HepG2 (cell line): Measurements from ENCODE around the gene OPTN. TPM values are rescaled to one million over a fixed set of nuclear protein-coding genes. Genes with fewer than 3 reads are reported as not detected.

ENCODE experiments used
- FIP1L1 ChIP-seq: fragments of 200-400 bp; formaldehyde crosslinking; IDR thresholded peaks from 2 replicates; pipeline ENCODE4 v1.6.1; 2018; ENCODE audit warnings: low read depth, mild to moderate bottlenecking, low read length, moderate library complexity, borderline replicate concordance; ENCODE audit not compliant: insufficient read depth
- GTF2F1 ChIP-seq: fragments of 150-350 bp; IDR thresholded peaks from 2 replicates; pipeline ENCODE4 v1.6.1; 2014; ENCODE audit warnings: low read length
- MAFG ChIP-seq: sonication (generic); formaldehyde crosslinking; IDR thresholded peaks from 2 replicates; pipeline ENCODE4 v1.5.1; 2020; ENCODE audit warnings: mild to moderate bottlenecking, missing genetic modification reagents
- MIER2 ChIP-seq: IDR thresholded peaks from 2 replicates; pipeline ENCODE4 v1.6.1; 2016; ENCODE audit warnings: missing biosample characterization, missing genetic modification reagents
- MYPOP ChIP-seq: sonication (generic); formaldehyde crosslinking; IDR thresholded peaks from 2 replicates; pipeline ENCODE4 v1.8.1; 2023; ENCODE audit warnings: mild to moderate bottlenecking, moderate library complexity, missing genetic modification reagents
- NFE2L1 ChIP-seq: sonication (generic); formaldehyde crosslinking; IDR thresholded peaks from 2 replicates; pipeline ENCODE4 v1.4.0; 2020; ENCODE audit warnings: missing genetic modification reagents, mild to moderate bottlenecking, borderline replicate concordance
- NFIC ChIP-seq: IDR thresholded peaks from 2 replicates; pipeline ENCODE4 v1.6.1; 2012; ENCODE audit warnings: mild to moderate bottlenecking, low read length, inconsistent platforms
- NONO ChIP-seq, 2 experiments: fragments of 450-650 bp in 1 of 2; sonication (generic) in 1 of 2; formaldehyde crosslinking in 1 of 2; IDR thresholded peaks in 1 of 2; conservative IDR thresholded peaks in 1 of 2; 2 replicates each; pipeline versions ENCODE4 v1.6.1 to v1.8.0; 2017 to 2022; ENCODE audit warnings: mild to moderate bottlenecking in 1 of 2, missing genetic modification reagents in 1 of 2, moderate library complexity in 1 of 2
- ZBTB26 ChIP-seq: IDR thresholded peaks from 2 replicates; pipeline ENCODE4 v1.6.1; 2016; ENCODE audit warnings: missing compliant biosample characterization, missing genetic modification reagents, borderline replicate concordance
- ZNF251 ChIP-seq: sonication (generic); formaldehyde crosslinking; IDR thresholded peaks from 2 replicates; pipeline ENCODE4 v1.9.0; 2021; ENCODE audit warnings: mild to moderate bottlenecking, missing genetic modification reagents
- ZNF451 ChIP-seq: sonication (generic); formaldehyde crosslinking; IDR thresholded peaks from 2 replicates; pipeline ENCODE4 v1.5.0; 2020; ENCODE audit warnings: mild to moderate bottlenecking, missing genetic modification reagents
- ZNF501 ChIP-seq: sonication (generic); formaldehyde crosslinking; IDR thresholded peaks from 2 replicates; pipeline ENCODE4 v1.5.1; 2020; ENCODE audit warnings: mild to moderate bottlenecking, moderate library complexity, missing genetic modification reagents
- ZNF580 ChIP-seq: IDR thresholded peaks from 2 replicates; pipeline ENCODE4 v1.6.1; 2016; ENCODE audit warnings: low read depth, borderline replicate concordance
- ZNF660 ChIP-seq: sonication (generic); formaldehyde crosslinking; IDR thresholded peaks from 2 replicates; pipeline ENCODE4 v1.5.1; 2020; ENCODE audit warnings: mild to moderate bottlenecking, low read depth, missing genetic modification reagents, borderline replicate concordance
- ZNF720 ChIP-seq: sonication (generic); formaldehyde crosslinking; IDR thresholded peaks from 2 replicates; pipeline ENCODE4 v1.4.0; 2020; ENCODE audit warnings: missing genetic modification reagents
- polyA plus RNA-seq, 8 experiments: library from polyadenylated mRNA; depleted of rRNA in 3 of 8; stranded (reverse) in 7 of 8; unstranded in 1 of 8; fragments of >200 nt; fragmentation: Illumina TruSeq in 4 of 8; extraction: Trizol in 4 of 8; gene quantifications; 2 replicates each; pipeline versions ENCODE4 v1.2.1 to v1.2.3, GENCODE V29; 2011 to 2016; ENCODE audit warnings: low read depth in 4 of 8, missing spikeins in 1 of 8, mixed read lengths in 1 of 8; ENCODE audit not compliant: insufficient read depth in 1 of 8
- total RNA-seq, 5 experiments: library from RNA; depleted of rRNA; stranded (reverse); fragments of >200 nt; fragmentation: Illumina TruSeq; extraction: Trizol; gene quantifications; 2 replicates each; pipeline ENCODE4 v1.2.3, GENCODE V29; 2016; ENCODE audit warnings: low read depth in 1 of 5
- TF ChIP-seq, protein P1 (sequence below): sonication (generic); formaldehyde crosslinking; IDR thresholded peaks from 2 replicates; pipeline ENCODE4 v1.5.1; 2020; ENCODE audit warnings: mild to moderate bottlenecking, missing genetic modification reagents
- TF ChIP-seq, protein P2 (sequence below): sonication (generic); formaldehyde crosslinking; IDR thresholded peaks from 2 replicates; pipeline ENCODE4 v1.4.0; 2020; ENCODE audit warnings: mild to moderate bottlenecking, missing genetic modification reagents
- TF ChIP-seq, protein P3 (sequence below): sonication (generic); formaldehyde crosslinking; IDR thresholded peaks from 2 replicates; pipeline ENCODE4 v1.8.0; 2022; ENCODE audit warnings: mild to moderate bottlenecking, missing genetic modification reagents; ENCODE audit not compliant: insufficient replicate concordance
- TF ChIP-seq, protein P4 (sequence below): sonication (generic); formaldehyde crosslinking; IDR thresholded peaks from 2 replicates; pipeline ENCODE4 v1.5.0; 2020; ENCODE audit warnings: missing genetic modification reagents

Gene OPTN
- total and polyA plus RNA-seq, 2 of the 13 experiments (the other 11 are each of a cell fraction or from before 2014, with no cell fraction given) = 13.4 to 46.6 TPM

DNA sequence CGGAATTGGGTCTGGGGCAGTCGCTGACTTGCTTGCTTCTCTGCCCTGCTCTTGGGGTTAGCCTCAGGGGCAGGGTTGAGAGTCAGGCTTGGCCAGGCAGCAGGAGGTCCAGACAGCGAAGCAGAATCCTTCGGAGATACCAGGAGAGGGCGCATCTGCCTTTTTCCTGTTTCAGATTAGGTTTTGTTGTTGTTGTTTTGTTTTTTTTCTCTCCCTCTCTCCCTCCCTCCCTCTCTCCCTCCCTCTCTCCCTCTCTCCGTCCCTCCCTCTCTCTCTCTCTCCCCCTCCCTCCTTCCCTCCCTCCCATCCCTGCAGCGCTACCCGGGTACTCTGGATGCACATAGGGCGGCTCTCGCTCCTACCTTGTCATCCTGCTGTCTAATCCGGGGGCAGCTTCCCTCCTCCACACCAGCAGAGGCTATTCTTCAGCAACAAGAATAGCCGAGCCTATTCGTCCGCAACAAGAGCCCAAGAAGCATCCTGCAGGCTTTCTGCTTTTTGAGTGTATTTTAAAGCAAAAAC lies 758 bp upstream of the OPTN start (continued):
- TF ChIP-seq, protein P1, sequence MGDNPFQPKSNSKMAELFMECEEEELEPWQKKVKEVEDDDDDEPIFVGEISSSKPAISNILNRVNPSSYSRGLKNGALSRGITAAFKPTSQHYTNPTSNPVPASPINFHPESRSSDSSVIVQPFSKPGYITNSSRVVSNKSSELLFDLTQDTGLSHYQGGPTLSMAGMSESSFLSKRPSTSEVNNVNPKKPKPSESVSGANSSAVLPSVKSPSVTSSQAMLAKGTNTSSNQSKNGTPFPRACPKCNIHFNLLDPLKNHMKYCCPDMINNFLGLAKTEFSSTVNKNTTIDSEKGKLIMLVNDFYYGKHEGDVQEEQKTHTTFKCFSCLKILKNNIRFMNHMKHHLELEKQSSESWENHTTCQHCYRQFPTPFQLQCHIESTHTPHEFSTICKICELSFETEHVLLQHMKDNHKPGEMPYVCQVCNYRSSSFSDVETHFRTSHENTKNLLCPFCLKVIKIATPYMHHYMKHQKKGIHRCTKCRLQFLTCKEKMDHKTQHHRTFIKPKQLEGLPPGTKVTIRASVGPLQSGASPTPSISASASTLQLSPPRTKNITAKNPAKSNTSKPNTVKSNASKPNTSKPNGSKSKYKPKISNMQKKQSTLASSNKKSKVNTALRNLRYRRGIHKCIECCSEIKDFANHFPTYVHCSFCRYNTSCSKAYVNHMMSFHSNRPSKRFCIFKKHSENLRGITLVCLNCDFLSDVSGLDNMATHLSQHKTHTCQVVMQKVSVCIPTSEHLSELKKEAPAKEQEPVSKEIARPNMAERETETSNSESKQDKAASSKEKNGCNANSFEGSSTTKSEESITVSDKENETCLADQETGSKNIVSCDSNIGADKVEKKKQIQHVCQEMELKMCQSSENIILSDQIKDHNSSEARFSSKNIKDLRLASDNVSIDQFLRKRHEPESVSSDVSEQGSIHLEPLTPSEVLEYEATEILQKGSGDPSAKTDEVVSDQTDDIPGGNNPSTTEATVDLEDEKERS (CRISPR knock-in tag) = no peak
- no peak for TF ChIP-seq ZNF720
- peak; percentile 67; the same call in 1 of the 2 replicates for TF ChIP-seq ZNF501 (CRISPR knock-in tag)
- TF ChIP-seq NFE2L1 (CRISPR knock-in tag) = no peak
- TF ChIP-seq, protein P2, sequence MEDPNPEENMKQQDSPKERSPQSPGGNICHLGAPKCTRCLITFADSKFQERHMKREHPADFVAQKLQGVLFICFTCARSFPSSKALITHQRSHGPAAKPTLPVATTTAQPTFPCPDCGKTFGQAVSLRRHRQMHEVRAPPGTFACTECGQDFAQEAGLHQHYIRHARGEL (CRISPR knock-in tag) = no peak
- no peak for TF ChIP-seq GTF2F1
- no peak for TF ChIP-seq NFIC
- TF ChIP-seq ZBTB26 = no peak
- TF ChIP-seq MIER2 (CRISPR knock-in tag) = no peak
- TF ChIP-seq, protein P3, sequence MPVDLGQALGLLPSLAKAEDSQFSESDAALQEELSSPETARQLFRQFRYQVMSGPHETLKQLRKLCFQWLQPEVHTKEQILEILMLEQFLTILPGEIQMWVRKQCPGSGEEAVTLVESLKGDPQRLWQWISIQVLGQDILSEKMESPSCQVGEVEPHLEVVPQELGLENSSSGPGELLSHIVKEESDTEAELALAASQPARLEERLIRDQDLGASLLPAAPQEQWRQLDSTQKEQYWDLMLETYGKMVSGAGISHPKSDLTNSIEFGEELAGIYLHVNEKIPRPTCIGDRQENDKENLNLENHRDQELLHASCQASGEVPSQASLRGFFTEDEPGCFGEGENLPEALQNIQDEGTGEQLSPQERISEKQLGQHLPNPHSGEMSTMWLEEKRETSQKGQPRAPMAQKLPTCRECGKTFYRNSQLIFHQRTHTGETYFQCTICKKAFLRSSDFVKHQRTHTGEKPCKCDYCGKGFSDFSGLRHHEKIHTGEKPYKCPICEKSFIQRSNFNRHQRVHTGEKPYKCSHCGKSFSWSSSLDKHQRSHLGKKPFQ (CRISPR knock-in tag) = no peak
- TF ChIP-seq ZNF660 = no peak
- no peak for TF ChIP-seq MAFG (CRISPR knock-in tag)
- TF ChIP-seq, protein P4, sequence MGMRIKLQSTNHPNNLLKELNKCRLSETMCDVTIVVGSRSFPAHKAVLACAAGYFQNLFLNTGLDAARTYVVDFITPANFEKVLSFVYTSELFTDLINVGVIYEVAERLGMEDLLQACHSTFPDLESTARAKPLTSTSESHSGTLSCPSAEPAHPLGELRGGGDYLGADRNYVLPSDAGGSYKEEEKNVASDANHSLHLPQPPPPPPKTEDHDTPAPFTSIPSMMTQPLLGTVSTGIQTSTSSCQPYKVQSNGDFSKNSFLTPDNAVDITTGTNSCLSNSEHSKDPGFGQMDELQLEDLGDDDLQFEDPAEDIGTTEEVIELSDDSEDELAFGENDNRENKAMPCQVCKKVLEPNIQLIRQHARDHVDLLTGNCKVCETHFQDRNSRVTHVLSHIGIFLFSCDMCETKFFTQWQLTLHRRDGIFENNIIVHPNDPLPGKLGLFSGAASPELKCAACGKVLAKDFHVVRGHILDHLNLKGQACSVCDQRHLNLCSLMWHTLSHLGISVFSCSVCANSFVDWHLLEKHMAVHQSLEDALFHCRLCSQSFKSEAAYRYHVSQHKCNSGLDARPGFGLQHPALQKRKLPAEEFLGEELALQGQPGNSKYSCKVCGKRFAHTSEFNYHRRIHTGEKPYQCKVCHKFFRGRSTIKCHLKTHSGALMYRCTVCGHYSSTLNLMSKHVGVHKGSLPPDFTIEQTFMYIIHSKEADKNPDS (CRISPR knock-in tag) = no peak
- TF ChIP-seq FIP1L1 = no peak
- no peak for TF ChIP-seq NONO (IDR thresholded peaks at IDR 0.05)
- TF ChIP-seq NONO (CRISPR knock-in tag; conservative IDR thresholded peaks at IDR 0.05) = no peak
- no peak for TF ChIP-seq ZNF580
- TF ChIP-seq ZNF251 (CRISPR knock-in tag) = no peak
- TF ChIP-seq MYPOP (CRISPR knock-in tag) = no peak
- no peak for TF ChIP-seq ZNF451
